Prostate gland (tissue), 1 donor: Measurements from ENCODE around the gene TSPOAP1.

Experiments
- POLR2A ChIP-seq: fragments of 450-650 bp; IDR thresholded peaks from one replicate; pipeline ENCODE4 v1.6.1; 2016; ENCODE audit warnings: antibody characterized with exemption, mild to moderate bottlenecking
- POLR2AphosphoS5 ChIP-seq: sonication (generic); formaldehyde crosslinking; IDR thresholded peaks from one replicate; pipeline ENCODE4 v1.6.1; 2017; ENCODE audit warnings: antibody characterized with exemption

GRCh38 chr17:58324056-58324408, 4.6 kb downstream of the TSPOAP1 start:
- TF ChIP-seq POLR2AphosphoS5: no peak
- TF ChIP-seq POLR2A: no peak
